ENCODE data around the gene NCF4. TPM values are rescaled to one million over a fixed set of nuclear protein-coding genes. Genes with fewer than 3 reads are reported as not detected.

The NCF4 gene
- total RNA-seq, 2 donors from 2014 or later: 4.4 to 8.5 TPM

DNA sequence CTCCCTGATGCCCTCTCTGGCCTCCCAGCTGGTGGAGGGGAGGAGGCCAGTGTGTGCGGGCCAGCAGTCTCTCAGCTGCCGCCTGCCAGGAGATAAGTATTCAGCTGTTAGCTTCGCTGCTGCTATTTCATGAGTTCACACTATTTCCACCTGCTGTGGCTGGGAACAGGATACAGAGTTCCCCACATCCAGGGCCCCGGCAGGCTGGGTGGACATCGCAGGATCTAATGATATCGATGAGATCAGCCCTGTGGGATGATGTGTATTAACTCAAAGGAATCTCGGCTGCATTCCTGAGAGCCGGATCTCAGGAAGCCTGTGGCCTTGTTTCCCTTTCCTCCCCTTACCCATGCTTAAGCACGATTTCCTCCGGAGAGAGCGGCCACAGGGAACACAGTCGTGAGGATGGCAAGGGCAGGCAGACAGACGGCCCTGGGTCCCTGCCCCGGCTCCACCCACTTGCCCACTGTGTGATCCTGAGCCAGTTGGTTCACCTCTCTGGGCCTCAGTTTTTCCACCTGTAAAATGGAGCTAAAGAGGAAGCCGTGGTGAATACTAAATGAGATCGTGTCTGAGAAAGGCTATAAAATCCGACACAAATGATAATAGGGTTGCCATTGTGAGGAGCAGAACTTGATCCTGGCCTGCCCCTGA, 37.5 kb upstream of the NCF4 start:
- H3K27me3 ChIP-seq: peaks cover 12% of the 10 kb centered on the region
- H3K27ac ChIP-seq: no peak overlapping the region
- no peak for TF ChIP-seq CTCF (IDR thresholded peaks at IDR 0.05)
- no peaks in the 10 kb centered on the region for H3K4me1 ChIP-seq
- no peaks in the 10 kb centered on the region for H3K9me3 ChIP-seq
- no peak overlapping the region for H3K9ac ChIP-seq (ENCODE audit: low read depth in 2 of 2, low read length in 2 of 2)
- intact Hi-C loops (cut with DNase I): no loop called here
- H3K4me3 ChIP-seq: no peak overlapping the region
- no peak for DNase-seq
- no peaks in the 10 kb centered on the region for H3K36me3 ChIP-seq

GRCh38 chr22:36824655-36825054, 36.2 kb upstream of the NCF4 start:
- Histone ChIP-seq H3K36me3 (no peaks in the 10 kb centered on the region), H3K27ac (no peak overlapping the region), H3K9me3 (no peaks in the 10 kb centered on the region), H3K27me3 (peaks cover under 1% of the 10 kb centered on the region), H3K4me1 (no peaks in the 10 kb centered on the region), H3K4me3 (no peak overlapping the region), H3K9ac (ENCODE audit: low read depth in 2 of 2, low read length in 2 of 2) (no peak overlapping the region)
- intact Hi-C loops (cut with DNase I): no loop called here
- DNase-seq: no peak
- TF ChIP-seq CTCF (IDR thresholded peaks at IDR 0.05): no peak

GRCh38 chr22:36826262-36826661, 34.5 kb upstream of the NCF4 start:
- Histone ChIP-seq H3K27me3 (no peaks in the 10 kb centered on the region), H3K36me3 (no peaks in the 10 kb centered on the region), H3K9me3 (no peaks in the 10 kb centered on the region), H3K4me3 (no peak overlapping the region), H3K9ac (ENCODE audit: low read depth in 2 of 2, low read length in 2 of 2) (no peak overlapping the region), H3K27ac (no peak overlapping the region), H3K4me1 (no peaks in the 10 kb centered on the region)
- no peak for DNase-seq
- no peak for TF ChIP-seq CTCF (IDR thresholded peaks at IDR 0.05)
- intact Hi-C loops (cut with DNase I): no loop called here

DNA sequence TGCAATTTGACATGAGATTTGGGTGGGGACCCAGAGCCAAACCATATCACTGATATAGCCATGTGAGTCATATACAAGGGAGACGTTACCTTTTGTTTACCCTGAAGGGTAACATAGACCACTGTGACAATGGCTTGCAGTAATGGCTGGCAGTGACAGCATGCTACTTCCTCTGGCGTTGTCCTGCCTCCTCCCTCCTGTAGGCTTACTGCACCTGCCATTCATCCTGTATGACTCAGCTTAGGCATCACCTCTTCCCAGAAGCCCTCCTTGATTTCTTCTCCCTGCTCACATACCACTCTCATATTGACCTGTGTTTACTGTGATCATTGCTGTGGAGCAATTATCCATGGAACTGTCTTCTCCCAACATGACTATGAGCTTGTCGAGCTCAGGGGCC, 32.0 kb upstream of the NCF4 start:
- Histone ChIP-seq H3K27me3 (no peaks in the 10 kb centered on the region), H3K4me1 (no peaks in the 10 kb centered on the region), H3K4me3 (no peak overlapping the region), H3K9me3 (no peaks in the 10 kb centered on the region), H3K36me3 (no peaks in the 10 kb centered on the region), H3K9ac (ENCODE audit: low read depth in 2 of 2, low read length in 2 of 2) (no peak overlapping the region), H3K27ac (no peak overlapping the region)
- DNase-seq: no peak
- TF ChIP-seq CTCF (IDR thresholded peaks at IDR 0.05): no peak
- intact Hi-C loops (cut with DNase I): no loop called here

DNA sequence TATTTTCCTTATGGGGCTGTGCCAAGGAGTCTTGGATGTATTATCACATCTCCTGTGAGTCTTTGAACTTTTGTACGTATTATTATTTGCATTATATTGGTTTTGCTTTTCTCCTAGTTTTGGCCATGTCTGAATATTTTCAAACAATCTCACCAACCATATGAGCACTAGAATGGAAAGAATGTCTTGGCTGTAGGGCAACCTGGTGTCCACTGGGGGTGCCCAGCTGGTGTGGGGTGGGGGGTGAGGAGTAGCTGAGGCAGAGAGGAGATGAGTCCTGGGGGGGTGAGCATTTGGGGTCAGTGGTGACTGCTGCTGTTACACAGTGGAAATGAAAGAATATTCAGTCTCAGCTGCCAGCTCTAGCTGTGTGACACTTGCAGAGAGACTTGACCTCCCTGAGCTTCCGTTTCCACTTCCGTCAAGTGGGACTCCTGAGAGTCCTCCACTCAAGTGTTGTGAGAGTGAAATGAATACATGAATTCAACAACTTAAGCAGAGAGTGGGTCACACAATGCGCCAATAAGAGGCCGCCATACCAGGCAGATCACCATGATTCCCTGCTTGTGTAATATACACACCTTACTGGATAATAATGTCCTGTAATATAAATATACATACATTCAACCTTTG, 31.3 kb upstream of the NCF4 start:
- Histone ChIP-seq H3K4me1 (no peaks in the 10 kb centered on the region), H3K27me3 (no peaks in the 10 kb centered on the region), H3K36me3 (no peaks in the 10 kb centered on the region), H3K27ac (no peak overlapping the region), H3K9me3 (no peaks in the 10 kb centered on the region), H3K9ac (ENCODE audit: low read depth in 2 of 2, low read length in 2 of 2) (no peak overlapping the region), H3K4me3 (no peak overlapping the region)
- intact Hi-C loops (cut with DNase I): no loop called here
- no peak for DNase-seq
- no peak for TF ChIP-seq CTCF (IDR thresholded peaks at IDR 0.05)

All from colonic mucosa (tissue), 4 donors.